IMR-90 (cell line): Measurements from ENCODE around the gene SLC24A3. TPM values are rescaled to one million over a fixed set of nuclear protein-coding genes. Genes with fewer than 3 reads are reported as not detected.

Experiments
- ATAC-seq: fragments of 200-7000 bp; cut with Tn5 transposase; 2 replicates; pipeline ENCODE4 v1.9.1; 2020; ENCODE audit warnings: low read depth, mild to moderate bottlenecking, moderate library complexity
- BruUV-seq: library from RNA; stranded (reverse); fragments of 400-500 nt; replicated peaks from 2 replicates; lab custom pipeline; 2021; lab: Mats Ljungman, UMichigan
- CTCF ChIA-PET: fragments of 300-600 bp; formaldehyde crosslinking; extraction: SDS; loops from one replicate; lab custom pipeline; 2021; ENCODE audit warnings: antibody characterized with exemption; lab: Yijun Ruan, JAX
- POLR2A ChIA-PET: fragments of 300-600 bp; sonication (Branson Sonifier 250); formaldehyde crosslinking; loops from one replicate; lab custom pipeline; 2022; ENCODE audit warnings: antibody characterized with exemption; ENCODE audit not compliant: unreplicated experiment; lab: Charles Lee
- DNase-seq: peaks from one replicate; pipeline ENCODE4 v3.0.0; 2013
- H2AFZ ChIP-seq: replicated peaks from 2 replicates; pipeline ENCODE3; 2013; ENCODE audit warnings: low read length, mild to moderate bottlenecking; ENCODE audit not compliant: poor library complexity
- H2AK5ac ChIP-seq: 2 replicates; pipeline ENCODE4 v1.6.1; 2013; ENCODE audit warnings: low read depth, low read length, inconsistent platforms
- H2AK9ac ChIP-seq: replicated peaks from 2 replicates; pipeline ENCODE3; 2013; ENCODE audit warnings: mild to moderate bottlenecking, low read depth, low read length, moderate library complexity; ENCODE audit not compliant: poor library complexity
- H2BK120ac ChIP-seq: 2 replicates; pipeline ENCODE4 v1.6.1; 2013; ENCODE audit warnings: low read depth, low read length, inconsistent platforms
- H2BK15ac ChIP-seq: 3 replicates; pipeline ENCODE4 v1.6.1; 2013; ENCODE audit warnings: low read depth, low read length, inconsistent platforms
- H2BK20ac ChIP-seq: 2 replicates; pipeline ENCODE4 v1.6.1; 2013; ENCODE audit warnings: low read depth, mild to moderate bottlenecking, inconsistent platforms, low read length, moderate library complexity
- H2BK5ac ChIP-seq: 2 replicates; pipeline ENCODE4 v1.6.1; 2013; ENCODE audit warnings: mild to moderate bottlenecking, low read depth, low read length, inconsistent platforms; ENCODE audit not compliant: poor library complexity, severe bottlenecking
- H3K14ac ChIP-seq: replicated peaks from 2 replicates; pipeline ENCODE4 v1.6.1; 2013; ENCODE audit warnings: low read depth, low read length, inconsistent platforms
- H3K18ac ChIP-seq: 2 replicates; pipeline ENCODE4 v1.6.1; 2013; ENCODE audit warnings: low read depth, low read length, control low read depth
- H3K23ac ChIP-seq: 2 replicates; pipeline ENCODE4 v1.6.1; 2013; ENCODE audit warnings: low read depth, low read length, inconsistent platforms
- H3K27ac ChIP-seq: 2 replicates; pipeline ENCODE4 v1.5.1; 2013; ENCODE audit warnings: mild to moderate bottlenecking, control low read depth, low read length; ENCODE audit not compliant: insufficient read depth
- H3K27me3 ChIP-seq: 2 replicates; pipeline ENCODE4 v1.6.1; 2013; ENCODE audit warnings: low read length; ENCODE audit not compliant: control insufficient read depth, insufficient read depth
- H3K36me3 ChIP-seq: 2 replicates; pipeline ENCODE4 v1.6.1; 2013; ENCODE audit warnings: low read length, mixed read lengths; ENCODE audit not compliant: control insufficient read depth, insufficient read depth
- H3K4ac ChIP-seq: 2 replicates; pipeline ENCODE4 v1.6.1; 2013; ENCODE audit warnings: low read depth, low read length, inconsistent platforms
- H3K4me1 ChIP-seq: 2 replicates; pipeline ENCODE4 v1.6.1; 2013; ENCODE audit warnings: low read length, mixed read lengths; ENCODE audit not compliant: control insufficient read depth, insufficient read depth
- H3K4me2 ChIP-seq: 2 replicates; pipeline ENCODE4 v1.6.1; 2013; ENCODE audit warnings: low read depth, mild to moderate bottlenecking, control low read depth, low read length, moderate library complexity
- H3K4me3 ChIP-seq: 2 replicates; pipeline ENCODE4 v1.5.1; 2013; ENCODE audit warnings: low read depth, mild to moderate bottlenecking, control low read depth, low read length, moderate library complexity; ENCODE audit not compliant: insufficient read depth
- H3K56ac ChIP-seq: 2 replicates; pipeline ENCODE4 v1.6.1; 2013; ENCODE audit warnings: low read length, inconsistent platforms; ENCODE audit not compliant: insufficient read depth; ENCODE audit errors: extremely low read depth
- H3K79me1 ChIP-seq, 2 experiments: 2 replicates each; pipeline ENCODE4 v1.6.1; 2013; ENCODE audit warnings: low read length in 2 of 2, inconsistent platforms in 1 of 2, low read depth in 1 of 2
- H3K9ac ChIP-seq: 2 replicates; pipeline ENCODE4 v1.6.1; 2013; ENCODE audit warnings: low read depth, low read length, control low read depth
- H3K9me1 ChIP-seq: 2 replicates; pipeline ENCODE4 v1.6.1; 2013; ENCODE audit warnings: low read length, inconsistent platforms; ENCODE audit not compliant: insufficient read depth
- H3K9me3 ChIP-seq: 2 replicates; pipeline ENCODE4 v1.6.1; 2013; ENCODE audit warnings: low read length; ENCODE audit not compliant: control insufficient read depth, insufficient read depth
- H4K20me1 ChIP-seq: 2 replicates; pipeline ENCODE4 v1.6.1; 2013; ENCODE audit warnings: low read length, inconsistent platforms; ENCODE audit not compliant: insufficient read depth
- H4K5ac ChIP-seq: 2 replicates; pipeline ENCODE4 v1.6.1; 2013; ENCODE audit warnings: mild to moderate bottlenecking, low read depth, low read length, control low read depth
- H4K8ac ChIP-seq, 2 experiments: 2 replicates each; pipeline ENCODE4 v1.6.1; 2013; ENCODE audit warnings: low read depth in 2 of 2, low read length in 2 of 2, control low read depth in 1 of 2, inconsistent platforms in 1 of 2
- H4K91ac ChIP-seq: 2 replicates; pipeline ENCODE4 v1.6.1; 2013; ENCODE audit warnings: low read depth, low read length, inconsistent platforms; ENCODE audit not compliant: insufficient read depth
- BHLHE40 ChIP-seq: fragments of 150-350 bp; IDR thresholded peaks from 2 replicates; pipeline ENCODE4 v1.6.1; 2016; ENCODE audit warnings: mild to moderate bottlenecking, low read depth, low read length
- CEBPB ChIP-seq: IDR thresholded peaks from 2 replicates; pipeline ENCODE4 v1.6.1; 2012; ENCODE audit warnings: low read depth, low read length, improper control_type of control experiment
- CHD1 ChIP-seq: IDR thresholded peaks from 2 replicates; pipeline ENCODE4 v1.6.1; 2012; ENCODE audit warnings: low read depth, low read length, improper control_type of control experiment
- CTCF ChIP-seq: conservative IDR thresholded peaks from 2 replicates; pipeline ENCODE4 v1.5.1; 2012; ENCODE audit warnings: mild to moderate bottlenecking, low read depth, low read length, improper control_type of control experiment
- FOS ChIP-seq: fragments of 150-350 bp; IDR thresholded peaks from 2 replicates; pipeline ENCODE4 v1.6.1; 2016; ENCODE audit warnings: low read depth, low read length
- MAFK ChIP-seq: IDR thresholded peaks from 2 replicates; pipeline ENCODE4 v1.6.1; 2012; ENCODE audit warnings: low read depth, low read length, improper control_type of control experiment
- MAZ ChIP-seq: IDR thresholded peaks from 2 replicates; pipeline ENCODE4 v1.6.1; 2012; ENCODE audit warnings: low read depth, mild to moderate bottlenecking, low read length, improper control_type of control experiment, moderate library complexity, borderline replicate concordance
- MXI1 ChIP-seq: IDR thresholded peaks from 2 replicates; pipeline ENCODE4 v1.6.1; 2012; ENCODE audit warnings: low read depth, mild to moderate bottlenecking, low read length, moderate library complexity, borderline replicate concordance
- NFE2L2 ChIP-seq: fragments of 150-350 bp; IDR thresholded peaks from 2 replicates; pipeline ENCODE4 v1.6.1; 2016; ENCODE audit warnings: low read depth, mild to moderate bottlenecking, low read length
- RAD21 ChIP-seq: IDR thresholded peaks from 2 replicates; pipeline ENCODE4 v1.6.1; 2012; ENCODE audit warnings: low read length, improper control_type of control experiment
- RCOR1 ChIP-seq: IDR thresholded peaks from 2 replicates; pipeline ENCODE4 v1.6.1; 2012; ENCODE audit warnings: mild to moderate bottlenecking, low read length, improper control_type of control experiment; ENCODE audit not compliant: insufficient replicate concordance
- RFX5 ChIP-seq: IDR thresholded peaks from 2 replicates; pipeline ENCODE4 v1.8.0; 2012; ENCODE audit warnings: low read depth, mild to moderate bottlenecking, low read length, moderate library complexity
- SMC3 ChIP-seq: fragments of 150-350 bp; IDR thresholded peaks from 2 replicates; pipeline ENCODE4 v1.6.1; 2016; ENCODE audit warnings: low read depth, mild to moderate bottlenecking, antibody characterized with exemption, low read length, moderate library complexity
- whole genome bisulfite sequencing, 2 experiments: methylation state at CpG; one replicate each; pipeline versions ENCODE4 v1.1.5 to v1.1.7; 2013; ENCODE audit warnings: missing lambda C conversion rate in 2 of 2; ENCODE audit not compliant: insufficient read length in 1 of 2; ENCODE audit errors: extremely low coverage in 2 of 2; 5-methylcytosine and 5-hydroxymethylcytosine counted together
- dilution Hi-C: fragments of 300-500 bp; cut with HindIII; formaldehyde crosslinking; loops from one replicate; pipeline ENCODE4 v1.14.3; 2018; ENCODE audit warnings: low sequenced_read_pairs; ENCODE audit not compliant: unreplicated experiment
- in situ Hi-C: fragments of 300-500 bp; cut with MboI; formaldehyde crosslinking; loops from 3 replicates; pipeline ENCODE4 v1.14.3; 2019; ENCODE audit warnings: low sequenced_read_pairs, inconsistent platforms, mixed read lengths
- intact Hi-C: fragments of 100-400 bp; cut with micrococcal nuclease; formaldehyde crosslinking; loops from 2 replicates; pipeline ENCODE4 v1.10.0; 2022
- polyA plus RNA-seq, 3 experiments: library from polyadenylated mRNA; depleted of rRNA; stranded (reverse); fragments of >200 nt; gene quantifications; 2 replicates each; pipeline ENCODE4 v1.2.3, GENCODE V29; 2012; ENCODE audit warnings: low replicate concordance in 1 of 3
- total RNA-seq: library from RNA; depleted of rRNA; stranded (reverse); fragments of >200 nt; gene quantifications from 2 replicates; pipeline ENCODE4 v1.2.3, GENCODE V29; 2012
- TF ChIP-seq, protein P1 (sequence below): fragments of 150-350 bp; IDR thresholded peaks from 2 replicates; pipeline ENCODE4 v1.6.1; 2016; ENCODE audit warnings: low read depth, mild to moderate bottlenecking, low read length, moderate library complexity, borderline replicate concordance

Gene SLC24A3
- total and polyA plus RNA-seq, 2 of the 4 experiments (the other 2 are of a cell fraction) = not detected

DNA sequence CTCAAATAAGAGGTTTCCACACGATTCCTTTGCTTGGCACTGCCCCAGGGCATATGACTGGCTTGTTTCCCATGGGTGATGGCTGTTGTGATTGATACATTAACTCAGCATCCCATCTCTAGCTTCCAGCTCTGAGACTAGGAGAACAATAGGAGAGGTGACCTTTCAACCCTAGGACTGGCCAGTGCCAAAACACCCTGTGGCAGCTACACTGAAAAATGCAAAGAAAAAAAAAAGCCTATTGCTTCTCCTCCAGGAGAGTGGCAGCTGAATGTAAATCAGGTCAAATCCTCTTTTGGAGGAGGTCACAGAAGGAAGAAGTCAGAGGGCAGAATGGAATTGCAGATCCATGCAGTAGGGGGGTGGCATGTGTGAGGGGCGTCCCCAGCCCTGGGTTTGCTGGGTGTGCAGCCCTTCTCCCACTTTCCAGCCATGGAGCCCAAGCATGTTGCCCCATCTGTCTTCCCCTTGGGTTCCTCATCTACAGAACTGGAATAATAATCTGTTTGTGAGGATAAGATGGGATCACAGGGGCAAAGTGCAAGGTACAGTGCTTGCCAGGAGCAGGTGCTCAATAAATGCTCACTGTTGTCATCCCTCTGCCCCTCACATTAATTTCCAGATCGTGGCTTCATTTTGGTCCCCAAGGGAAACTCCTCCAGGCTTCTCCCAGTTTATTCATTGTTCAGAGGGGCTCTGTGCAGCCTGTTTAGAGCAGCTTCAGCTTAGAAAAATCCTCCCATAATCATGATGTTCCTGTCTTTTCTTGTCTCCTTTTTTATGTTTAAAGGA, 300.6 kb downstream of the SLC24A3 start:
- H2BK20ac ChIP-seq = no peak overlapping the region
- no peaks in the 10 kb centered on the region for H3K79me1 ChIP-seq
- H3K9me1 ChIP-seq = no peaks in the 10 kb centered on the region
- no peak overlapping the region for H4K5ac ChIP-seq
- dilution Hi-C loops (no loop called here), intact Hi-C loops (no loop called here), in situ Hi-C loops (no loop called here)
- H2AK5ac ChIP-seq = no peak overlapping the region
- no peak overlapping the region for H3K4ac ChIP-seq
- no peak overlapping the region for H2AFZ ChIP-seq
- H3K23ac ChIP-seq = no peak overlapping the region
- H4K91ac ChIP-seq = no peak overlapping the region
- no peak overlapping the region for H3K4me3 ChIP-seq
- H4K20me1 ChIP-seq = no peaks in the 10 kb centered on the region
- H3K4me1 ChIP-seq = no peaks in the 10 kb centered on the region
- no peak overlapping the region for H3K14ac ChIP-seq
- no peak for TF ChIP-seq RCOR1
- no peak for TF ChIP-seq FOS
- TF ChIP-seq, protein P1, sequence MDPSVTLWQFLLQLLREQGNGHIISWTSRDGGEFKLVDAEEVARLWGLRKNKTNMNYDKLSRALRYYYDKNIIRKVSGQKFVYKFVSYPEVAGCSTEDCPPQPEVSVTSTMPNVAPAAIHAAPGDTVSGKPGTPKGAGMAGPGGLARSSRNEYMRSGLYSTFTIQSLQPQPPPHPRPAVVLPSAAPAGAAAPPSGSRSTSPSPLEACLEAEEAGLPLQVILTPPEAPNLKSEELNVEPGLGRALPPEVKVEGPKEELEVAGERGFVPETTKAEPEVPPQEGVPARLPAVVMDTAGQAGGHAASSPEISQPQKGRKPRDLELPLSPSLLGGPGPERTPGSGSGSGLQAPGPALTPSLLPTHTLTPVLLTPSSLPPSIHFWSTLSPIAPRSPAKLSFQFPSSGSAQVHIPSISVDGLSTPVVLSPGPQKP = no peak
- no peak for TF ChIP-seq RAD21
- TF ChIP-seq MAFK = no peak
- no peak for TF ChIP-seq NFE2L2
- TF ChIP-seq MAZ = no peak
- TF ChIP-seq MXI1 = no peak
- no peak for TF ChIP-seq RFX5
- no peak for TF ChIP-seq CHD1
- TF ChIP-seq BHLHE40 = no peak
- TF ChIP-seq CEBPB = no peak
- TF ChIP-seq CTCF = no peak
- no peak for TF ChIP-seq SMC3
- H3K27ac ChIP-seq = no peak overlapping the region
- H3K56ac ChIP-seq = no peak overlapping the region
- no peak overlapping the region for H2BK15ac ChIP-seq
- no peaks in the 10 kb centered on the region for H3K9me3 ChIP-seq
- no peak for DNase-seq
- H3K27me3 ChIP-seq = no peaks in the 10 kb centered on the region
- H2BK120ac ChIP-seq = no peak overlapping the region
- no peak overlapping the region for H3K9ac ChIP-seq
- no peaks in the 10 kb centered on the region for H3K36me3 ChIP-seq
- H3K4me2 ChIP-seq = no peak overlapping the region
- no peak overlapping the region for H4K8ac ChIP-seq
- no TSS peak for BruUV-seq
- 0% methylated on average over 1 of the region's 3 CpGs; no CpG with 5 or more reads in 1 of the 2 experiments for WGBS, 2 experiments
- ChIA-PET POLR2A (no interaction called here), CTCF (no interaction called here)
- H2AK9ac ChIP-seq = no peak overlapping the region
- ATAC-seq = no peak
- H3K18ac ChIP-seq = no peak overlapping the region
- no peak overlapping the region for H2BK5ac ChIP-seq
